OCI-LY3 (cell line): ENCODE data around the gene GPR176.

ENCODE experiments used
- EZH2phosphoT487 ChIP-seq: fragments of 200-600 bp; shearing (Covaris generic); IDR thresholded peaks from 2 replicates; pipeline ENCODE4 v1.6.1; 2018; ENCODE audit warnings: antibody characterized with exemption, mixed run types, low read depth
- TF ChIP-seq, protein P1 (sequence below): fragments of 200-600, 300-600 bp; sonication (generic); IDR thresholded peaks from 2 replicates; pipeline ENCODE4 v1.5.1; 2014; ENCODE audit warnings: antibody characterized with exemption, low read length, low read depth

- TF ChIP-seq, protein P1, sequence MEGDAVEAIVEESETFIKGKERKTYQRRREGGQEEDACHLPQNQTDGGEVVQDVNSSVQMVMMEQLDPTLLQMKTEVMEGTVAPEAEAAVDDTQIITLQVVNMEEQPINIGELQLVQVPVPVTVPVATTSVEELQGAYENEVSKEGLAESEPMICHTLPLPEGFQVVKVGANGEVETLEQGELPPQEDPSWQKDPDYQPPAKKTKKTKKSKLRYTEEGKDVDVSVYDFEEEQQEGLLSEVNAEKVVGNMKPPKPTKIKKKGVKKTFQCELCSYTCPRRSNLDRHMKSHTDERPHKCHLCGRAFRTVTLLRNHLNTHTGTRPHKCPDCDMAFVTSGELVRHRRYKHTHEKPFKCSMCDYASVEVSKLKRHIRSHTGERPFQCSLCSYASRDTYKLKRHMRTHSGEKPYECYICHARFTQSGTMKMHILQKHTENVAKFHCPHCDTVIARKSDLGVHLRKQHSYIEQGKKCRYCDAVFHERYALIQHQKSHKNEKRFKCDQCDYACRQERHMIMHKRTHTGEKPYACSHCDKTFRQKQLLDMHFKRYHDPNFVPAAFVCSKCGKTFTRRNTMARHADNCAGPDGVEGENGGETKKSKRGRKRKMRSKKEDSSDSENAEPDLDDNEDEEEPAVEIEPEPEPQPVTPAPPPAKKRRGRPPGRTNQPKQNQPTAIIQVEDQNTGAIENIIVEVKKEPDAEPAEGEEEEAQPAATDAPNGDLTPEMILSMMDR = no peak
- TF ChIP-seq EZH2phosphoT487 = no peak
Measured at GRCh38 chr15:39926526-39926925, 6.5 kb upstream of the GPR176 start.
